WTC11 (cell line): Measurements from ENCODE around the gene NPAS3.

Source experiments
- CREB1 ChIP-seq: sonication (generic); formaldehyde crosslinking; IDR thresholded peaks from 2 replicates; pipeline ENCODE4 v1.8.0; 2023; ENCODE audit warnings: mild to moderate bottlenecking, missing genetic modification reagents
- ESRRA ChIP-seq: sonication (generic); formaldehyde crosslinking; IDR thresholded peaks from 2 replicates; pipeline ENCODE4 v1.8.1; 2022; ENCODE audit warnings: mild to moderate bottlenecking, missing genetic modification reagents, borderline replicate concordance
- KAT7 ChIP-seq: sonication (generic); formaldehyde crosslinking; IDR thresholded peaks from 2 replicates; pipeline ENCODE4 v1.8.1; 2023; ENCODE audit warnings: missing genetic modification reagents, mild to moderate bottlenecking, borderline replicate concordance
- ZBTB21 ChIP-seq: sonication (generic); formaldehyde crosslinking; IDR thresholded peaks from 2 replicates; pipeline ENCODE4 v1.8.1; 2023; ENCODE audit warnings: mild to moderate bottlenecking, missing genetic modification reagents, borderline replicate concordance
- TF ChIP-seq, protein P1 (sequence below): fragments of 200-600 bp; IDR thresholded peaks from 2 replicates; pipeline ENCODE4 v1.8.0; 2022; ENCODE audit warnings: antibody characterized with exemption
- TF ChIP-seq, protein P2 (sequence below): sonication (generic); formaldehyde crosslinking; conservative IDR thresholded peaks from 2 replicates; pipeline ENCODE4 v1.8.1; 2022; ENCODE audit warnings: mild to moderate bottlenecking, missing genetic modification reagents
- TF ChIP-seq, protein P3 (sequence below): sonication (generic); formaldehyde crosslinking; IDR thresholded peaks from 2 replicates; pipeline ENCODE4 v1.8.0; 2022; ENCODE audit warnings: mild to moderate bottlenecking, missing genetic modification reagents
- TF ChIP-seq, protein P4 (sequence below): sonication (generic); formaldehyde crosslinking; IDR thresholded peaks from 2 replicates; pipeline ENCODE4 v1.8.0; 2022; ENCODE audit warnings: missing genetic modification reagents
- TF ChIP-seq, protein P5 (sequence below): sonication (generic); formaldehyde crosslinking; IDR thresholded peaks from 2 replicates; pipeline ENCODE4 v1.8.0; 2022; ENCODE audit warnings: mild to moderate bottlenecking, missing genetic modification reagents

DNA sequence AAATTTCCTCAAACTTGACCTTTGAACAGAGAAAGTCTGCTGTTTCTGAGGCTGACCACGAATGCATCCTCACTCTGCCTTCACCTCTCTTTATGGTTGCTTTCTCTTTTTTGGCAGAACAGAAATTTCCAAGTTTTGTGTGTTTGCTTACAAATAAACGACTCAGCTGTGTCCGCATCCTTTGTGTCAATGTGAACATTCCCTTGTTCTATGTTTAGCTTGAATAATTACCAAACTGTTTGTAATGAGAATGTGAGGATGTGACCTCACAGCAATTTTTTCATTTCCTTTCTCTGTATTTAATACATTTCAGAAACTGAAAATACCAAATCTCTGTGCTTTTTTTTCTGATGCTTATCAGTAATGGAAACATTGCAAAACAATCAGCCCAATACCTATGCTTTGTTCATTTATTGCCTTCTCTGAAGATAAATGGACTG, 601.3 kb downstream of the NPAS3 start:
- TF ChIP-seq, protein P1, sequence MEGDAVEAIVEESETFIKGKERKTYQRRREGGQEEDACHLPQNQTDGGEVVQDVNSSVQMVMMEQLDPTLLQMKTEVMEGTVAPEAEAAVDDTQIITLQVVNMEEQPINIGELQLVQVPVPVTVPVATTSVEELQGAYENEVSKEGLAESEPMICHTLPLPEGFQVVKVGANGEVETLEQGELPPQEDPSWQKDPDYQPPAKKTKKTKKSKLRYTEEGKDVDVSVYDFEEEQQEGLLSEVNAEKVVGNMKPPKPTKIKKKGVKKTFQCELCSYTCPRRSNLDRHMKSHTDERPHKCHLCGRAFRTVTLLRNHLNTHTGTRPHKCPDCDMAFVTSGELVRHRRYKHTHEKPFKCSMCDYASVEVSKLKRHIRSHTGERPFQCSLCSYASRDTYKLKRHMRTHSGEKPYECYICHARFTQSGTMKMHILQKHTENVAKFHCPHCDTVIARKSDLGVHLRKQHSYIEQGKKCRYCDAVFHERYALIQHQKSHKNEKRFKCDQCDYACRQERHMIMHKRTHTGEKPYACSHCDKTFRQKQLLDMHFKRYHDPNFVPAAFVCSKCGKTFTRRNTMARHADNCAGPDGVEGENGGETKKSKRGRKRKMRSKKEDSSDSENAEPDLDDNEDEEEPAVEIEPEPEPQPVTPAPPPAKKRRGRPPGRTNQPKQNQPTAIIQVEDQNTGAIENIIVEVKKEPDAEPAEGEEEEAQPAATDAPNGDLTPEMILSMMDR = no peak
- TF ChIP-seq, protein P2, sequence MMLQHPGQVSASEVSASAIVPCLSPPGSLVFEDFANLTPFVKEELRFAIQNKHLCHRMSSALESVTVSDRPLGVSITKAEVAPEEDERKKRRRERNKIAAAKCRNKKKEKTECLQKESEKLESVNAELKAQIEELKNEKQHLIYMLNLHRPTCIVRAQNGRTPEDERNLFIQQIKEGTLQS = no peak
- TF ChIP-seq, protein P3, sequence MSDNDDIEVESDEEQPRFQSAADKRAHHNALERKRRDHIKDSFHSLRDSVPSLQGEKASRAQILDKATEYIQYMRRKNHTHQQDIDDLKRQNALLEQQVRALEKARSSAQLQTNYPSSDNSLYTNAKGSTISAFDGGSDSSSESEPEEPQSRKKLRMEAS = no peak
- TF ChIP-seq ESRRA (no peak), CREB1 (CRISPR knock-in tag) (no peak), ZBTB21 (no peak), KAT7 (no peak)
- TF ChIP-seq, protein P4, sequence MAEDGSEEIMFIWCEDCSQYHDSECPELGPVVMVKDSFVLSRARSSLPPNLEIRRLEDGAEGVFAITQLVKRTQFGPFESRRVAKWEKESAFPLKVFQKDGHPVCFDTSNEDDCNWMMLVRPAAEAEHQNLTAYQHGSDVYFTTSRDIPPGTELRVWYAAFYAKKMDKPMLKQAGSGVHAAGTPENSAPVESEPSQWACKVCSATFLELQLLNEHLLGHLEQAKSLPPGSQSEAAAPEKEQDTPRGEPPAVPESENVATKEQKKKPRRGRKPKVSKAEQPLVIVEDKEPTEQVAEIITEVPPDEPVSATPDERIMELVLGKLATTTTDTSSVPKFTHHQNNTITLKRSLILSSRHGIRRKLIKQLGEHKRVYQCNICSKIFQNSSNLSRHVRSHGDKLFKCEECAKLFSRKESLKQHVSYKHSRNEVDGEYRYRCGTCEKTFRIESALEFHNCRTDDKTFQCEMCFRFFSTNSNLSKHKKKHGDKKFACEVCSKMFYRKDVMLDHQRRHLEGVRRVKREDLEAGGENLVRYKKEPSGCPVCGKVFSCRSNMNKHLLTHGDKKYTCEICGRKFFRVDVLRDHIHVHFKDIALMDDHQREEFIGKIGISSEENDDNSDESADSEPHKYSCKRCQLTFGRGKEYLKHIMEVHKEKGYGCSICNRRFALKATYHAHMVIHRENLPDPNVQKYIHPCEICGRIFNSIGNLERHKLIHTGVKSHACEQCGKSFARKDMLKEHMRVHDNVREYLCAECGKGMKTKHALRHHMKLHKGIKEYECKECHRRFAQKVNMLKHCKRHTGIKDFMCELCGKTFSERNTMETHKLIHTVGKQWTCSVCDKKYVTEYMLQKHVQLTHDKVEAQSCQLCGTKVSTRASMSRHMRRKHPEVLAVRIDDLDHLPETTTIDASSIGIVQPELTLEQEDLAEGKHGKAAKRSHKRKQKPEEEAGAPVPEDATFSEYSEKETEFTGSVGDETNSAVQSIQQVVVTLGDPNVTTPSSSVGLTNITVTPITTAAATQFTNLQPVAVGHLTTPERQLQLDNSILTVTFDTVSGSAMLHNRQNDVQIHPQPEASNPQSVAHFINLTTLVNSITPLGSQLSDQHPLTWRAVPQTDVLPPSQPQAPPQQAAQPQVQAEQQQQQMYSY (CRISPR knock-in tag) = no peak
- TF ChIP-seq, protein P5, sequence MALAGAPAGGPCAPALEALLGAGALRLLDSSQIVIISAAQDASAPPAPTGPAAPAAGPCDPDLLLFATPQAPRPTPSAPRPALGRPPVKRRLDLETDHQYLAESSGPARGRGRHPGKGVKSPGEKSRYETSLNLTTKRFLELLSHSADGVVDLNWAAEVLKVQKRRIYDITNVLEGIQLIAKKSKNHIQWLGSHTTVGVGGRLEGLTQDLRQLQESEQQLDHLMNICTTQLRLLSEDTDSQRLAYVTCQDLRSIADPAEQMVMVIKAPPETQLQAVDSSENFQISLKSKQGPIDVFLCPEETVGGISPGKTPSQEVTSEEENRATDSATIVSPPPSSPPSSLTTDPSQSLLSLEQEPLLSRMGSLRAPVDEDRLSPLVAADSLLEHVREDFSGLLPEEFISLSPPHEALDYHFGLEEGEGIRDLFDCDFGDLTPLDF (CRISPR knock-in tag) = no peak
